ENCODE measurements around the gene FAIM2. TPM values are rescaled to one million over a fixed set of nuclear protein-coding genes. Genes with fewer than 3 reads are reported as not detected.
A peak's percentile ranks its signal among the peaks of the same experiment; 100 is the strongest.

FAIM2 gene
- polyA plus RNA-seq, 4 donors: 2.2 to 13.5 TPM; not detected in 2

- H3K27ac ChIP-seq (ENCODE audit: low read depth in 1 of 3, low read length in 2 of 3): no peak overlapping the region
- 55 to 71% (median 64%) methylated on average over 1 of the region's 1 CpG for WGBS, 3 donors
- no peaks in the 10 kb centered on the region for H3K4me1 ChIP-seq (ENCODE audit: control insufficient read depth in 3 of 3, insufficient read depth in 2 of 3, low read depth in 1 of 3, low read length in 2 of 3)
- peaks cover 0 to 25% (median 5%) of the 10 kb centered on the region in 3 donors for H3K27me3 ChIP-seq (ENCODE audit: control insufficient read depth in 3 of 3, insufficient read depth in 3 of 3, low read length in 3 of 3)
- DNase-seq (no peak), FAIRE-seq (no peak)
- H3K36me3 ChIP-seq (ENCODE audit: control insufficient read depth in 3 of 3, insufficient read depth in 2 of 3, low read depth in 1 of 3, low read length in 3 of 3): no peaks in the 10 kb centered on the region
- H3K4me3 ChIP-seq (ENCODE audit: low read depth in 1 of 3, low read length in 3 of 3): no peak overlapping the region
- H3K9me3 ChIP-seq (ENCODE audit: control insufficient read depth in 2 of 2, insufficient read depth in 1 of 2, low read depth in 1 of 2, low read length in 1 of 2): no peaks in the 10 kb centered on the region
These were observed 3.7 kb upstream of the FAIM2 start for GRCh38 chr12:49907352-49907751.

GRCh38 chr12:49905718-49906314 is 2.1 kb upstream of the FAIM2 start:
- Histone ChIP-seq H3K27me3 (ENCODE audit: control insufficient read depth in 3 of 3, insufficient read depth in 3 of 3, low read length in 3 of 3) (peaks cover 0 to 30% (median 5%) of the 10 kb centered on the region in 3 donors), H3K36me3 (ENCODE audit: control insufficient read depth in 3 of 3, insufficient read depth in 2 of 3, low read depth in 1 of 3, low read length in 3 of 3) (no peaks in the 10 kb centered on the region), H3K27ac (ENCODE audit: low read depth in 1 of 3, low read length in 2 of 3) (no peak overlapping the region), H3K4me1 (ENCODE audit: control insufficient read depth in 3 of 3, insufficient read depth in 2 of 3, low read depth in 1 of 3, low read length in 2 of 3) (no peaks in the 10 kb centered on the region), H3K9me3 (ENCODE audit: control insufficient read depth in 2 of 2, insufficient read depth in 1 of 2, low read depth in 1 of 2, low read length in 1 of 2) (no peaks in the 10 kb centered on the region), H3K4me3 (ENCODE audit: low read depth in 1 of 3, low read length in 3 of 3) (no peak overlapping the region)
- 91 to 95% (median 94%) methylated on average over 7 of the region's 7 CpGs for WGBS, 3 donors
- FAIRE-seq (no peak), DNase-seq (no peak)

GRCh38 chr12:49904601-49905000 is 901 bp upstream of the FAIM2 start:
- no peaks in the 10 kb centered on the region for H3K9me3 ChIP-seq (ENCODE audit: control insufficient read depth in 2 of 2, insufficient read depth in 1 of 2, low read depth in 1 of 2, low read length in 1 of 2)
- no peak overlapping the region for H3K4me3 ChIP-seq (ENCODE audit: low read depth in 1 of 3, low read length in 3 of 3)
- FAIRE-seq (no peak), DNase-seq (no peak)
- no peaks in the 10 kb centered on the region for H3K36me3 ChIP-seq (ENCODE audit: control insufficient read depth in 3 of 3, insufficient read depth in 2 of 3, low read depth in 1 of 3, low read length in 3 of 3)
- peak overlapping the region in 1 of 3 donors; percentile 50 for H3K27ac ChIP-seq (ENCODE audit: low read depth in 1 of 3, low read length in 2 of 3)
- H3K27me3 ChIP-seq (ENCODE audit: control insufficient read depth in 3 of 3, insufficient read depth in 3 of 3, low read length in 3 of 3): peaks cover 0 to 30% (median 5%) of the 10 kb centered on the region in 3 donors
- H3K4me1 ChIP-seq (ENCODE audit: control insufficient read depth in 3 of 3, insufficient read depth in 2 of 3, low read depth in 1 of 3, low read length in 2 of 3): no peaks in the 10 kb centered on the region
- WGBS, 3 donors: 85 to 88% (median 86%) methylated on average over 11 of the region's 11 CpGs

GRCh38 chr12:49903351-49903699 is 375 bp downstream of the FAIM2 start:
- H3K36me3 ChIP-seq (ENCODE audit: control insufficient read depth in 3 of 3, insufficient read depth in 2 of 3, low read depth in 1 of 3, low read length in 3 of 3): no peaks in the 10 kb centered on the region
- H3K4me3 ChIP-seq (ENCODE audit: low read depth in 1 of 3, low read length in 3 of 3): peak overlapping the region in 1 of 3 donors; percentile 37
- peak overlapping the region in 1 of 3 donors; percentile 60 for H3K27ac ChIP-seq (ENCODE audit: low read depth in 1 of 3, low read length in 2 of 3)
- H3K4me1 ChIP-seq (ENCODE audit: control insufficient read depth in 3 of 3, insufficient read depth in 2 of 3, low read depth in 1 of 3, low read length in 2 of 3): no peaks in the 10 kb centered on the region
- DNase-seq (no peak), FAIRE-seq (no peak)
- 48 to 71% (median 57%) methylated on average over 12 of the region's 12 CpGs for WGBS, 3 donors
- peaks cover 0 to 30% (median 5%) of the 10 kb centered on the region in 3 donors for H3K27me3 ChIP-seq (ENCODE audit: control insufficient read depth in 3 of 3, insufficient read depth in 3 of 3, low read length in 3 of 3)
- H3K9me3 ChIP-seq (ENCODE audit: control insufficient read depth in 2 of 2, insufficient read depth in 1 of 2, low read depth in 1 of 2, low read length in 1 of 2): no peaks in the 10 kb centered on the region

GRCh38 chr12:49902399-49903350 is 1.0 kb downstream of the FAIM2 start:
- WGBS, 3 donors: 74 to 82% (median 82%) methylated on average over 16 of the region's 16 CpGs
- Histone ChIP-seq H3K27me3 (ENCODE audit: control insufficient read depth in 3 of 3, insufficient read depth in 3 of 3, low read length in 3 of 3) (peaks cover 0 to 30% (median 5%) of the 10 kb centered on the region in 3 donors), H3K4me3 (ENCODE audit: low read depth in 1 of 3, low read length in 3 of 3) (peak overlapping the region in 1 of 3 donors; percentile 37), H3K9me3 (ENCODE audit: control insufficient read depth in 2 of 2, insufficient read depth in 1 of 2, low read depth in 1 of 2, low read length in 1 of 2) (no peaks in the 10 kb centered on the region), H3K36me3 (ENCODE audit: control insufficient read depth in 3 of 3, insufficient read depth in 2 of 3, low read depth in 1 of 3, low read length in 3 of 3) (no peaks in the 10 kb centered on the region), H3K27ac (ENCODE audit: low read depth in 1 of 3, low read length in 2 of 3) (peak overlapping the region in 1 of 3 donors; percentile 60), H3K4me1 (ENCODE audit: control insufficient read depth in 3 of 3, insufficient read depth in 2 of 3, low read depth in 1 of 3, low read length in 2 of 3) (no peaks in the 10 kb centered on the region)
- DNase-seq (no peak), FAIRE-seq (no peak)

- no peak for FAIRE-seq
- no peaks in the 10 kb centered on the region for H3K4me1 ChIP-seq (ENCODE audit: control insufficient read depth in 3 of 3, insufficient read depth in 2 of 3, low read depth in 1 of 3, low read length in 2 of 3)
- no peaks in the 10 kb centered on the region for H3K9me3 ChIP-seq (ENCODE audit: control insufficient read depth in 2 of 2, insufficient read depth in 1 of 2, low read depth in 1 of 2, low read length in 1 of 2)
- H3K4me3 ChIP-seq (ENCODE audit: low read depth in 1 of 3, low read length in 3 of 3): no peak overlapping the region
- WGBS, 3 donors: 79 to 87% (median 86%) methylated on average over 5 of the region's 5 CpGs
- peak overlapping the region in 1 of 3 donors; percentile 60 for H3K27ac ChIP-seq (ENCODE audit: low read depth in 1 of 3, low read length in 2 of 3)
- DNase-seq: no peak
- no peaks in the 10 kb centered on the region for H3K36me3 ChIP-seq (ENCODE audit: control insufficient read depth in 3 of 3, insufficient read depth in 2 of 3, low read depth in 1 of 3, low read length in 3 of 3)
- H3K27me3 ChIP-seq (ENCODE audit: control insufficient read depth in 3 of 3, insufficient read depth in 3 of 3, low read length in 3 of 3): peaks cover 0 to 30% (median 5%) of the 10 kb centered on the region in 3 donors
These were observed 1.7 kb downstream of the FAIM2 start for GRCh38 chr12:49901986-49902385.

- WGBS, 3 donors: 35 to 66% (median 61%) methylated on average over 4 of the region's 4 CpGs
These were observed 2.7 kb downstream of the FAIM2 start for GRCh38 chr12:49901026-49901425.

GRCh38 chr12:49900371-49900770 is 3.3 kb downstream of the FAIM2 start:
- FAIRE-seq: no peak
- no peak for DNase-seq
- Histone ChIP-seq H3K36me3 (ENCODE audit: control insufficient read depth in 3 of 3, insufficient read depth in 2 of 3, low read depth in 1 of 3, low read length in 3 of 3) (peaks cover 0 to 2% (median 0%) of the 10 kb centered on the region in 3 donors), H3K4me3 (ENCODE audit: low read depth in 1 of 3, low read length in 3 of 3) (no peak overlapping the region), H3K4me1 (ENCODE audit: control insufficient read depth in 3 of 3, insufficient read depth in 2 of 3, low read depth in 1 of 3, low read length in 2 of 3) (peaks cover 0 to 6% (median 0%) of the 10 kb centered on the region in 3 donors), H3K27me3 (ENCODE audit: control insufficient read depth in 3 of 3, insufficient read depth in 3 of 3, low read length in 3 of 3) (peaks cover 0 to 30% (median 5%) of the 10 kb centered on the region in 3 donors), H3K27ac (ENCODE audit: low read depth in 1 of 3, low read length in 2 of 3) (no peak overlapping the region), H3K9me3 (ENCODE audit: control insufficient read depth in 2 of 2, insufficient read depth in 1 of 2, low read depth in 1 of 2, low read length in 1 of 2) (no peaks in the 10 kb centered on the region)
- 61 to 76% (median 73%) methylated on average over 6 of the region's 6 CpGs for WGBS, 3 donors

More at GRCh38 chr12:49901026-49901425, 2.7 kb downstream of the FAIM2 start:
- H3K27ac ChIP-seq (ENCODE audit: low read depth in 1 of 3, low read length in 2 of 3): no peak overlapping the region
- H3K4me1 ChIP-seq (ENCODE audit: control insufficient read depth in 3 of 3, insufficient read depth in 2 of 3, low read depth in 1 of 3, low read length in 2 of 3): no peaks in the 10 kb centered on the region
- no peak overlapping the region for H3K4me3 ChIP-seq (ENCODE audit: low read depth in 1 of 3, low read length in 3 of 3)
- no peaks in the 10 kb centered on the region for H3K9me3 ChIP-seq (ENCODE audit: control insufficient read depth in 2 of 2, insufficient read depth in 1 of 2, low read depth in 1 of 2, low read length in 1 of 2)
- peaks cover 0 to 30% (median 5%) of the 10 kb centered on the region in 3 donors for H3K27me3 ChIP-seq (ENCODE audit: control insufficient read depth in 3 of 3, insufficient read depth in 3 of 3, low read length in 3 of 3)
- DNase-seq (no peak), FAIRE-seq (no peak)
- H3K36me3 ChIP-seq (ENCODE audit: control insufficient read depth in 3 of 3, insufficient read depth in 2 of 3, low read depth in 1 of 3, low read length in 3 of 3): peaks cover 0 to under 1% (median 0%) of the 10 kb centered on the region in 3 donors
